Stimulated activated CD8-positive, alpha-beta memory T cell treated with anti-CD3 and anti-CD28 coated beads, Interleukin-7, amount 100 ng/mL, for 4 hours (primary cell): ENCODE data around the gene IGSF8.
A peak's percentile ranks its signal among the peaks of the same experiment; 100 is the strongest.

Source experiments
- DNase-seq, 2 donors: peaks; one replicate each; pipeline ENCODE4 v3.0.0-alpha.2; 2020; ENCODE audit warnings: low read depth in 2 of 2

The IGSF8 gene, protein sequence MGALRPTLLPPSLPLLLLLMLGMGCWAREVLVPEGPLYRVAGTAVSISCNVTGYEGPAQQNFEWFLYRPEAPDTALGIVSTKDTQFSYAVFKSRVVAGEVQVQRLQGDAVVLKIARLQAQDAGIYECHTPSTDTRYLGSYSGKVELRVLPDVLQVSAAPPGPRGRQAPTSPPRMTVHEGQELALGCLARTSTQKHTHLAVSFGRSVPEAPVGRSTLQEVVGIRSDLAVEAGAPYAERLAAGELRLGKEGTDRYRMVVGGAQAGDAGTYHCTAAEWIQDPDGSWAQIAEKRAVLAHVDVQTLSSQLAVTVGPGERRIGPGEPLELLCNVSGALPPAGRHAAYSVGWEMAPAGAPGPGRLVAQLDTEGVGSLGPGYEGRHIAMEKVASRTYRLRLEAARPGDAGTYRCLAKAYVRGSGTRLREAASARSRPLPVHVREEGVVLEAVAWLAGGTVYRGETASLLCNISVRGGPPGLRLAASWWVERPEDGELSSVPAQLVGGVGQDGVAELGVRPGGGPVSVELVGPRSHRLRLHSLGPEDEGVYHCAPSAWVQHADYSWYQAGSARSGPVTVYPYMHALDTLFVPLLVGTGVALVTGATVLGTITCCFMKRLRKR

DNA sequence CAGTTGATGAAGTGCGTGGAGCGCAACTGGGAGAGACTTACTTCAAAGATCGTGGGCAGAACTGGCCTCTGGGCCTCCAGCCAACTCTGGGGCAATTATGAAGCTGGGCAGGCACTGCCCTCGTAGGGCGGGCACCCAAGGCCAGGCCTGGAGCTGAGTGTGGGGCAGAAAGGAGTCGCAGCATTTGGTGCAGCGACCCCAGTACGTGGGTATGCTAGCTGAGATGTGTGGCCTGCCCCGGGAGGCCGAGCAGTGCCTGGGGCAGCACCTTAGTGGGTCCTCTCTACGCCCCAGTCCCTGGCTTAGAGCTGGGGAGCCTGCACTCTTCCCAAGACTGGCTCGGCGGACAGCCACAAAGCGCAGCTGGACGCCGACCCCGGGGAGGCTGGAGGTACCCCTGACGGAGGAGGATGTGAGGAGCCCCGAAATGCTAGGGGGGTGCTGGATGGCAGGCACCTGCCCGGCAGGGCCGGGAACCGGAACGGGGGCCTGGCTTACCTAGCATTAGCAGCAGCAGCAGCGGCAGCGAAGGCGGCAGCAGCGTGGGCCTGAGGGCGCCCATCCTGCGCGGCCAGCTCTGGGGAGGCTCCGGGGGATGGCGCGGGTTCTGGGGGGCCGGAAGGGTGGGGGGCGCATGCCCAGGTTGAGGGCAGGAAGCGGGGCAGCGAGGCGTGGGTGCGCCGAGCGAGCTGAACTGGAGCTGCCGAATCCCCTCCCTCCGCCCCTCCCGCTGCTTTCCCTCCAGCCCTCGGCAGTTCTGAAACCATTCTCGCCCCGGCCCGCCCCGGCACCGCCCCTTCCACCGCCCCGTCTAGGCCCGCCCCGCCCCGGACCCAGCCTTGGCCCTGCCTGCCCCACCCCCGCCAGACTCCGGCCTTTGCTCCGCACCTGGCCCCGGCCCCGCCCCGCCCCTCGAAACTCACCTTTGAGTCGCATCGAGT, at the start of gene IGSF8:
IGSF8 (minus strand) TSS at position 709 of the 941 bp plus-strand sequence; CDS start at position 562, 147 bp downstream.
- DNase-seq, result peak; percentile 84 to 90

DNA sequence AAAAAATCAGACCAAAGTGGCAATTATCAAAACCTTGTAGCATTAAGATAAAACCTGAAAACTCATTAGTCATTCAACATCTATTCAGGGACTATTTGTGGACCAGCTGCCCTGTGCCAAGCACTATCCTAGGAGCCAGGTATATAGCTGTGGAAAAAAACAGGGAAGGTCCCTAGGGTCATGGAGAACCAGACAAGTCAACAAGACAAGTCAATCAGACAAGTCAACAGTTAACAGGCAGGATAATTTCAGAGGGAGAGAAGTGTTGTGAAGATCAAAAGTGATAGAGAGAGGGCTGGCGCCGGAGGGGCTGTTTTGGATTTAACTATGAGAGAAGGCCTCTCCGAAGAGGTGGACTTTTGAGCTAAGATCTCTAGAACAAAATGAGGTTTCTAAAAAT, 49.7 kb upstream of the IGSF8 start:
- no peak for DNase-seq

DNA sequence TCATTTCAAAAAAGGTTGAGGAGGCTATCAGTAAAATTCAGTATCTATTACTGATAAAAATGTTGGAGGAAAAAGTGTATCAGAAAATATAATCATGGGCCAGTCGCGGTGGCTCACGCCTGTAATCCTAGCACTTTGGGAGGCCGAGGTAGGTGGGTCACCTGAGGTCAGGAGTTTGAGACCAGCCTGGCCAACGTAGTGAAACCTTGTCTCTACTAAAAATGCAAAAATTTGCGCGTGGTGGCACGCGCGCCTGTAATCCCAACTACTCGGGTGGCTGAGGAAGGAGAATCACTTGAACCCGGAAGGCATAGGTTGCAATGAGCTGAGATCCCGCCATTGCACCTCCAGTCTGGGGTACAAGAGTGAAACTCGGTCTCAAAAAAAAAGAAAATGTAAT, 47.7 kb upstream of the IGSF8 start:
- DNase-seq, result no peak

DNA sequence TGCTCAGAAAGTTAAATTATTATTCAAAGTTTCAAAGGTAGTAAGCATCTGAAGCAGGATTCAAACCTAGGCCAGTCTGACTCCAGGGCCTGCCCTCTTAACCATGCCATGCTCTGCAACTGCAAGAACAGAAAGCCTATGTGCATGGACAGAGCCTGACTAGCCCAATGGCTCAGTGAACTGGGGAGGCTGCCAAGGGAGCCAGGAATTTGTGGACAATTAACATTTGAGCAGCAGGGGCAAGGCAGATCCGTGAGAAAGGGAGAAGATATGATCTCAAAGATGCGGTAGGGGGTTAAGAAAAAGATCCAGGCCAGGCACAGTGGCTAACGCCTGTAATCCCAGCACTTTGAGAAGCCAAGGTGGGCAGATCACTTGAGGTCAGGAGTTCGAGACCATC, 46.5 kb upstream of the IGSF8 start:
- DNase-seq, result no peak

DNA sequence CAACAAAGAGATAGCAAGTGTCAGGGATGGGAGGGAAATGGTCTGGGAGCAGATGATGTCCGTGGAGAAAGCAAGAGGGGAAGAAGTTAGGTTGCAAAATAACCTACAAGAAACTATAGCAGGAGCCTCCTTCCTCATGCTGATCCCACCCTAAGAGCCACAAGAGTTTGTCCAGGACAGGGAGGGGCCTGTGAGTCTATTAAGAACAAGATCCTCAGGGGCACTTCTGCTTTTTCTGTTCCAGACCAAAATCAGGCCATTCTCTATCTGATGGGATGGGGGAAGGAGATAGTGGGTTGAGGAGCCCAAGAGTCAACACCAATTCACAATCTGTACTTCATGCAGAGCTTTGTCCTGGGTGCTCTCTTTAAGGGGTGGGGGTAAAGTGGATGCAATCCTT, 45.3 kb upstream of the IGSF8 start:
- DNase-seq, result no peak

DNA sequence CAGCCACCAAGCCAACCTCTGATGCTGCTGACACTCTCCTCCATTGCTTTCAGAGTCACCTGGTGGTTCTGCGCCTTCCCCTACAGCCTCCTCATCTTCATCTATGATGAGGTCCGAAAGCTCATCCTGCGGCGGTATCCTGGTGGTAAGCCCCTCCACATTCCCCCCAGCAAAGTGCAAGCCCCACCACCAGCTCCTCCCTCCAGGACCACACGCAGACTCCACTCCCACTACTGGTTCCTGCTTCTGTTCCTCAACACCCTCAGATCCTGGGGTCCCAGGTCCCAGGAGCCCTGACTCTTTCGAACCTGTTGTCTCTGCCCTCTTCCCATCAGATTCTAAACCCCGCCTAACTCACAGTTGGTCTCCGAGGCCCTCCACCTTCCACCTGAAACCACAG, 41.4 kb upstream of the IGSF8 start:
- no peak for DNase-seq

DNA sequence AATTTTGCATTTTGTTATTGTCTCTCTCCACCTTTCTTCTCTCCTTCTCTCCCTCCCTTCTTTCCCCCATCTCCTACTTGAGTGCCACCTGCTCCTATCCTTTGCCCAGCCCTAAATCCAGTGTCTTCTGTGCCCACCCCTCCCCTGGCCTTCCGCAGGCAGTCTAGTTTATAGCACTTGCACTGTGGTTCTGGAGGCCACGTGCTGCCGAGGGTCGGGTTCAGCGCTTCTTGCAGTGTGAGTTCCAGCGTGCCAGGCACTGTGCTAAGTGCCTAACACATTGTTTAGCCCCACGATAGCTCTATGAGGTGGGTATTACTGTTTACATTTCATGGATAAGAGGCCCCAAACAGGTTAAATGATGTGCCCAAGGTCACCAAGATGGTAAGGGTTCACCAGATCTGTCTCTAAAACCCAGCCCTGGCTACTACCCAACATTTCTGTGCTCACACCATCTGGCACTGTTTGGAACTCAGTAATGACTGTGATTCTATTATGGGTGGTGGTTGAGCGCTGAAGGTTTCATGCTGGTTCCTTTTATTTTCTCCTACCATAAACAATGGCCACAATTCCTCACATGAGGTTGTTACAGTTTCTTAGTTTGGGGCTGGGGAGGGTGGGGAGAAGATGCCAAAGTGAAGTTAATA, 38.9 kb upstream of the IGSF8 start:
- no peak for DNase-seq

DNA sequence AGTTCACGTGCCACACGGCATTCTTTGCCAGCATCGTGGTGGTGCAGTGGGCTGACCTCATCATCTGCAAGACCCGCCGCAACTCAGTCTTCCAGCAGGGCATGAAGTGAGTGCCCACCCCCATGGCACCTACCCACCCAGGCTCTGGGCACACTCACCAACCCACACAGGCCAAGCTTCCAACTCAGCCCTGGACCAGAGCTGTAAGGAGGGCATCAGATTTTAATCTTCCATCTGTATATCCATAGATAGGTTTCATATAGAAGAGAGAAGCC, 38.4 kb upstream of the IGSF8 start:
- DNase-seq, result no peak

DNA sequence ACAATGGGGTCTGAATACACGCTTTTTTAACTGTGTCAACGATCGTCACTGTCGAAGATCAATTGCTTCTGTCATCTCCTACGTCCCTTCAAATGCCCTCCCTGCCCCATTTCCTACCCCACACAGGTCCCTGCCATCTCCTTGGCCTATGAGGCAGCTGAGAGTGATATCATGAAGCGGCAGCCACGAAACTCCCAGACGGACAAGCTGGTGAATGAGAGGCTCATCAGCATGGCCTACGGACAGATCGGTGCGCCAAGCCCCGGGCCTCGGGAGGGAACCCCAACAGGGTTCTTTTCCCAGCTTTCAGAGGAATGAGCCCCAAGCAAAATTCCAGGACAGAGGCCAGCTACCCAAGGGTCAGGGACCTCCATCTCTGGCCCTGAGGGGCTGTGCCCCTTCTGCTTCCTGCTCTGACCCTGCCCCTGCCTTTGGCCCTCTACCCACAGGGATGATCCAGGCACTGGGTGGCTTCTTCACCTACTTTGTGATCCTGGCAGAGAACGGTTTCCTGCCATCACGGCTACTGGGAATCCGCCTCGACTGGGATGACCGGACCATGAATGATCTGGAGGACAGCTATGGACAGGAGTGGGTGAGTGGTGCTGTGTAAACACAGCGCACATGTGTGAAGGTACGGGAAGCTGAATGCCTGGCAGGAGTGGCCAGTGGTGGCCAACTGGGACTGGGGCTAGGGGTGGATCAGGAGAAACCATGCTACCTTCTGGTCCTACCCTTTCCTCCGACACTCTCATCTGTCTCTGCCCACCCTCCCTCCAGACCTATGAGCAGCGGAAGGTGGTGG, 37.9 kb upstream of the IGSF8 start:
- DNase-seq, result no peak

DNA sequence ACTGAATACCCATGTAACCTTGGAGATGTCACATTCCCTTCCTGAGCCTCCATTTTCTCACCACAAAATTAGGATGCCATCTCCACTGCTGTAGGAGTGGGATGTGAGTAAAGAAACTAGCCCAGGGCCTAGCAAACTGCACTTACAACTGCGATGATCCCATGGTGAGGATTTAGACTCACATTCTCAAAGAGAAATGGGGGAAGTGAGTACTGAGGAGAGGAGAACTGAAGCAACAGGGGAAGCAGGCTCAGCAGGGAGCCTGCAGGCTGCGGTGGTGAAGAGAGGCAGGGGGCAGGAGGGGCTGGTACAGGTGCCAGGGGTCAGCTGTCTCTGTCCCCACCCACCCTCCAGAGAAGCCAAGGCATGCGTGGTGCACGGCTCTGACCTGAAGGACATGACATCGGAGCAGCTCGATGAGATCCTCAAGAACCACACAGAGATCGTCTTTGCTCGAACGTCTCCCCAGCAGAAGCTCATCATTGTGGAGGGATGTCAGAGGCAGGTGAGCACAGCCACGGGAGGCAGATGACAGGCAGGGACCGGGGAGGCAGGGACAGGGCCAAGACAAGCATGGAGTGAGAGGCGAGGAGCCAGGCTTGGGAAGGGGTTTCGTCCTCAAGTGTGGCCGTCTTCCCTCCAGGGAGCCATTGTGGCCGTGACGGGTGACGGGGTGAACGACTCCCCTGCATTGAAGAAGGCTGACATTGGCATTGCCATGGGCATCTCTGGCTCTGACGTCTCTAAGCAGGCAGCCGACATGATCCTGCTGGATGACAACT, 36.6 kb upstream of the IGSF8 start:
- no peak for DNase-seq

DNA sequence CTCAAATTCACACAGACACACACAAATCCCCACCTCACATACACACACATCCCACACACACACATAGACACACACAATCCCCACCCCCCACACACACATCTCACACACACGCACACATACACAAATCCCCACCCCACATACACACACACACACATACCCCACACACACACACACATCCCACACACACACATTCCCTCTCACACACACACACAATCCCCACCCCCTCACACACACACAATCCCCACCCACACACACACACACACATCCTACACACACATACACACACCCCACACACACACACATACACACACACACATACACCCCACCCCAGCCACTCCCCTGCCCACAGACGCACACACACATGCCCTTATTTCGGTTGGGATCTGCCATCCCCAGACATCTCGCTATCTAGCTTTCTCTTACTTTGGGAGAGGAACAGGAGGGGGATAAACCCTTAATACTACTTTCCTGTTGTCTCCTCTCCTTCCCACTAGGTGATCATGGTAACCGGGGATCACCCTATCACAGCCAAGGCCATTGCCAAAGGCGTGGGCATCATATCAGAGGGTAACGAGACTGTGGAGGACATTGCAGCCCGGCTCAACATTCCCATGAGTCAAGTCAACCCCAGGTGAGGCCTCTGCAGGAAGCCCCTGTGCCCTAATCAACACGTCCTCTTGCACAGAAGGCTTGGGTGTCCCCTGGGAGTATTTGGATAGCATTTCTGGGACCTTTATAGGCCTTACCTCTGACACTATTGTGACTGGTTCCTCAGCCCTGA, 35.8 kb upstream of the IGSF8 start:
- DNase-seq, result no peak

DNA sequence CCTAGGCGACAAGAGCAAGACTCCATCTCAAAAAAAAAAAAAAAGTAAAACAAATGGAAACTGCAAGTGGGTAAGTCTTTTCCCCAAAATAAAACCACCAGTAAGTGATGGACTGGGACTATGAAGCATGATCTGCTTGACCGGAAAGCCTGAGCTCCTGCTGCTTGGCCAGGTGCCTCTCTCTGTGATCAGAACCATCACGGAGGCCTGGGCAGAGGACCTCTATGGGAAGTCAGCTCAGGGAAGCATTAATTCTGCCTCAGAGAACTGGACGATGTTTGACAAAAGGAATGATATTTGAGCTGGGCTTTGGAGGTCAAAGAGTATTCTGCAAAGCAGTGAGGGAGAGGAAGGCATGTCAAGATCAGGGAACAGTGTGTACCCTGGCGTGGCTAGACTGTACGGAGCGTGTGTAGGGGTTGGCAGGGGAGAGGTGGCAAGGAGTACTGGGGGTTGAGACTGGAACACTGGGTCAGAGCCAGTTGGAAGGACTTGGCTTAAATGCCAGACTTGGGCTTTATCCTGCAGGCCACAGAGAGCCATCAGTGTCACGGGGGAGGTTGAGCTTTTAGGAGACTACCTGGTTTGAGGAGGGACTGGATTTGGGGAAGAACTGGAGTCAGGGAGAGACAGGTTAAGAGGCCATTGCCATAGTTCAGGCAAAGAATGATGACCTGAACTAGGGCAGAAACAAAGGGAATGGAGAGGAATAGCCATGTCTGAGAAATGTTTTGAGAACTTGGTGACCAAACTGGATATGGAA, 33.6 kb upstream of the IGSF8 start:
- DNase-seq, result no peak

DNA sequence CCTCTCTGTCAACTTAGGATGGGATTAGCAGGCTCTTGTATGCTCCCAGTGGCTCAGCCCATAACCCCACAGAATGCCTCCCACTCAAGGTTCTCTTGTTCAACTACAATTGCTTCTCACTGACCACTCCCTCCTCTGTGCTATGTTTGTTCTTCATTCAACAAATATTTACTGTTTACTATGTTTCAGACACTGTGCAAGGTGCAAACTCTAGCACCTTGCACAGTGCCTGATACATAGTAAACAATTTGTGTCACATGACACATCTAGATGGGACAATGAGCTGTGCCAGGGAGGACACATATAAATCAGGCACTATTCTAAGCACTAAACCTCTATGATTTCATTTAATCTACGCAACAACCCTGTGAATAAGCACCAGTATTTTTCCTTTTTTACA, 32.5 kb upstream of the IGSF8 start:
- no peak for DNase-seq

DNA sequence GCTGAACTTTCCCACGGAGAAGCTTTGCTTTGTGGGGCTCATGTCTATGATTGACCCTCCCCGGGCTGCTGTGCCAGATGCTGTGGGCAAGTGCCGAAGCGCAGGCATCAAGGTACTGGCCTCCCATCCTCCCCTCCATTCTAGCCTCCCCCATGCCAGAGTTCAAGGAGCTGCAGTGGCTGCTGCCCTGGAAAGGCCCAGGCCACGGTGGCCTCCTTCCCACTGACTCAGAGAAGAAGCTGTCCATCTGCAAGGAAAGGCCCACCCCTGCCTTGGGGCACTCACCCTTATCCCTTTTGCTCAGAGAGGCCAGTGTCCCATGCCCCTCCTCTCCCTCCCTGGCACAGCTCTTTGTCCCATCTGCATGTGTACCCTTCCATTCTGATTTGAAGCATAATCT, 32.1 kb upstream of the IGSF8 start:
- DNase-seq, result no peak

DNA sequence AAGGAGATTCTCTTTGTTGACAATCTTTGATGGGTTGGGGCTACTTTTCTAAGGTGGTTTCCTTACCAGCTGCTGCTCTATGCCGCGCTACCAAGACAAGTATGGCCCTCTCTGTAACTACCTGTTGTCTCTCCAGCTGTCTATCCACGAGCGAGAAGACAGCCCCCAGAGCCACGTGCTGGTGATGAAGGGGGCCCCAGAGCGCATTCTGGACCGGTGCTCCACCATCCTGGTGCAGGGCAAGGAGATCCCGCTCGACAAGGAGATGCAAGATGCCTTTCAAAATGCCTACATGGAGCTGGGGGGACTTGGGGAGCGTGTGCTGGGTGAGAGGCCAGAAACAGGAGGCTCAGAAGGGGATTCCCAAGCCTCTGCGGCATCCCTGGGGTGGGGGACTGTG, 31.5 kb upstream of the IGSF8 start:
- DNase-seq, result no peak

DNA sequence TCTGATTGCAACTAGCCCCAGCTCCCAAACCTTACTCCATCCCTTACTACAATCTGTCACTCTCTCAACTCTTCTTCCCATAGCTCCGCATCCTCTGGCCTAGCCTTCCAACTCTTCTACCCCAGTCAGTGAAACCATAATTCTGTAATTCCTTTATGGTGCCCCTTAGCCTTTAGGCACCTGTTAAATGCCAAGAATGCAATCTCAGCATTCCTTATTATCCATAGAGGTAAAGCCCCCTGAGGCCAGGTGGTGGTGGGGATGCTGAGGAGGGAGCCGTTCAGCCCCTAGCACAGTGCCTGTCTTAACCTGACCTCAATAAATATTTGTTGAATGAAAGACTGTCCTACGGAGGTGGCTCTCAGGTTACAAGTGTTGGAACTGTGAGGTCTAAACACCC, 31.1 kb upstream of the IGSF8 start:
- DNase-seq, result no peak

DNA sequence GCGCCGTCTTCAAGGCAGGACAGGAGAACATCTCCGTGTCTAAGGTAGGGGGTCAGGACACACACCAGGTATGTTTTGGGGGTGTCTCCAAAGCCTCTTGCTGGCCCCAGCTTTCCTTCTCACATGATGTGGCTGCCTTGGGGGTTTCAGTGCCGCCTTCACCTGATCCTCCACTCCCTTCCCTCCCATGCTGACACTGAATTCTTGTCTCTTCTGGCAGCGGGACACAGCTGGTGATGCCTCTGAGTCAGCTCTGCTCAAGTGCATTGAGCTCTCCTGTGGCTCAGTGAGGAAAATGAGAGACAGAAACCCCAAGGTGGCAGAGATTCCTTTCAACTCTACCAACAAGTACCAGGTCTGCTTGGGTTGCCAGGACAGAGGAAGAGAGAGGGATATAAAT, 30.6 kb upstream of the IGSF8 start:
- no peak for DNase-seq

DNA sequence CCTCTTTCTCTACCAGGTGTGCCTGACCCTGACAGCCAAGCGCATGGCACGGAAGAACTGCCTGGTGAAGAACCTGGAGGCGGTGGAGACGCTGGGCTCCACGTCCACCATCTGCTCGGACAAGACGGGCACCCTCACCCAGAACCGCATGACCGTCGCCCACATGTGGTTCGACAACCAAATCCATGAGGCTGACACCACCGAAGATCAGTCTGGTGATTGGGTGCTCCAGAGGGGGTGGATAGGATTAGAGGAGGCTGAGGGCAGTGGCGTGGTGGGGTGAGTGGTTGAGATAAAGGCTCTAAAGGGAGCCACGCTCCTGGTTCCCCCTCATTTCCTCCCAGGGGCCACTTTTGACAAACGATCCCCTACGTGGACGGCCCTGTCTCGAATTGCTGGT, 30.2 kb upstream of the IGSF8 start:
- no peak for DNase-seq
